Keratinocyte (primary cell): ENCODE results near the gene NEURL3. TPM values are rescaled to one million over a fixed set of nuclear protein-coding genes. Genes with fewer than 3 reads are reported as not detected.

Experiments used
- DNase-seq: peaks from one replicate; pipeline ENCODE4 v3.0.0-alpha.2; 2011; ENCODE audit warnings: low read depth, missing footprints, low spot score
- FAIRE-seq: peaks from 2 replicates; lab custom pipeline; 2011; peaks lifted over from hg19 to GRCh38; lab: Jason Lieb, UNC
- H2AFZ ChIP-seq: 2 replicates; pipeline ENCODE4 v1.6.0; 2012; ENCODE audit warnings: low read length, control low read depth, inconsistent platforms; ENCODE audit not compliant: control insufficient read depth
- H3K27ac ChIP-seq: 2 replicates; pipeline ENCODE4 v1.5.1; 2011; ENCODE audit warnings: low read length; ENCODE audit not compliant: control insufficient read depth, insufficient read depth
- H3K27me3 ChIP-seq: 3 replicates; pipeline ENCODE4 v1.6.0; 2011; ENCODE audit warnings: low read length; ENCODE audit not compliant: control insufficient read depth, insufficient read depth; ENCODE audit errors: extremely low read depth
- H3K36me3 ChIP-seq, 2 experiments: 2 replicates in 1 of 2; 3 replicates in 1 of 2; pipeline ENCODE4 v1.5.1; 2011; ENCODE audit warnings: low read length in 2 of 2, mild to moderate bottlenecking in 1 of 2; ENCODE audit not compliant: control insufficient read depth in 2 of 2, insufficient read depth in 2 of 2; ENCODE audit errors: extremely low read depth in 1 of 2
- H3K4me1 ChIP-seq: 3 replicates; pipeline ENCODE4 v1.5.1; 2011; ENCODE audit warnings: low read length; ENCODE audit not compliant: control insufficient read depth, insufficient read depth; ENCODE audit errors: extremely low read depth
- H3K4me2 ChIP-seq: 3 replicates; pipeline ENCODE4 v1.6.0; 2011; ENCODE audit warnings: low read depth, low read length; ENCODE audit not compliant: control insufficient read depth, insufficient read depth; ENCODE audit errors: extremely low read depth
- H3K4me3 ChIP-seq, 3 experiments: fragments of 200-600 bp in 1 of 3; sonication (generic) in 1 of 3; 2 replicates in 2 of 3; 3 replicates in 1 of 3; pipeline ENCODE4 v1.5.1; 2011 to 2016; ENCODE audit warnings: low read length in 3 of 3, mild to moderate bottlenecking in 3 of 3, control low read depth in 2 of 3, inconsistent platforms in 1 of 3, low read depth in 1 of 3, mixed read lengths in 1 of 3, mixed run types in 1 of 3, moderate library complexity in 1 of 3; ENCODE audit not compliant: control insufficient read depth in 2 of 3, insufficient read depth in 2 of 3; ENCODE audit errors: extremely low read depth in 1 of 3
- H3K79me2 ChIP-seq: 2 replicates; pipeline ENCODE4 v1.6.0; 2012; ENCODE audit warnings: low read length; ENCODE audit not compliant: control insufficient read depth, insufficient read depth
- H3K9ac ChIP-seq: 3 replicates; pipeline ENCODE4 v1.6.0; 2011; ENCODE audit warnings: low read length; ENCODE audit not compliant: control insufficient read depth, insufficient read depth; ENCODE audit errors: extremely low read depth
- H3K9me1 ChIP-seq: 3 replicates; pipeline ENCODE4 v1.6.0; 2011; ENCODE audit warnings: low read length; ENCODE audit not compliant: control insufficient read depth, insufficient read depth; ENCODE audit errors: extremely low read depth
- H3K9me3 ChIP-seq: 2 replicates; pipeline ENCODE4 v1.5.1; 2012; ENCODE audit warnings: low read depth, low read length; ENCODE audit not compliant: control insufficient read depth
- H4K20me1 ChIP-seq: 3 replicates; pipeline ENCODE4 v1.6.0; 2011; ENCODE audit warnings: low read length; ENCODE audit not compliant: control insufficient read depth, insufficient read depth; ENCODE audit errors: extremely low read depth
- EZH2 ChIP-seq: IDR thresholded peaks from one replicate; pipeline ENCODE4 v1.6.1; 2012; ENCODE audit warnings: inconsistent platforms, mild to moderate bottlenecking, low read length, moderate library complexity
- dilution Hi-C: fragments of 300-500 bp; cut with MboI; formaldehyde crosslinking; loops from one replicate; pipeline ENCODE4 v1.7.0; 2020; ENCODE audit warnings: low sequenced_read_pairs; ENCODE audit not compliant: extremely low pct_ligation_motif_present
- polyA plus RNA-seq, 5 experiments: library from polyadenylated mRNA; depleted of rRNA in 3 of 5; stranded (reverse) in 3 of 5; stranded (forward) in 1 of 5; unstranded in 1 of 5; fragments of >200 nt; gene quantifications; 1 replicate in 1 of 5; 2 replicates in 3 of 5; 3 replicates in 1 of 5; pipeline versions ENCODE4 v1.2.1 to v1.2.3, GENCODE V29; 2011 to 2012; ENCODE audit warnings: missing spikeins in 2 of 5, low read depth in 1 of 5, low replicate concordance in 1 of 5
- TF ChIP-seq, protein P1 (sequence below), 3 experiments: IDR thresholded peaks in 1 of 3; conservative IDR thresholded peaks in 1 of 3; optimal IDR thresholded peaks in 1 of 3; 2 replicates in 2 of 3; 3 replicates in 1 of 3; pipeline versions ENCODE3 to v1.5.1; 2011; ENCODE audit warnings: low read length in 3 of 3, mild to moderate bottlenecking in 3 of 3, moderate library complexity in 2 of 3, control low read depth in 1 of 3, inconsistent platforms in 1 of 3; ENCODE audit not compliant: insufficient read depth in 2 of 3; ENCODE audit errors: extremely low read depth in 1 of 3

Gene NEURL3
- polyA plus RNA-seq, 1 donor (not counting 4 experiments of a cell fraction or from before 2014, with no cell fraction given), result not detected

DNA sequence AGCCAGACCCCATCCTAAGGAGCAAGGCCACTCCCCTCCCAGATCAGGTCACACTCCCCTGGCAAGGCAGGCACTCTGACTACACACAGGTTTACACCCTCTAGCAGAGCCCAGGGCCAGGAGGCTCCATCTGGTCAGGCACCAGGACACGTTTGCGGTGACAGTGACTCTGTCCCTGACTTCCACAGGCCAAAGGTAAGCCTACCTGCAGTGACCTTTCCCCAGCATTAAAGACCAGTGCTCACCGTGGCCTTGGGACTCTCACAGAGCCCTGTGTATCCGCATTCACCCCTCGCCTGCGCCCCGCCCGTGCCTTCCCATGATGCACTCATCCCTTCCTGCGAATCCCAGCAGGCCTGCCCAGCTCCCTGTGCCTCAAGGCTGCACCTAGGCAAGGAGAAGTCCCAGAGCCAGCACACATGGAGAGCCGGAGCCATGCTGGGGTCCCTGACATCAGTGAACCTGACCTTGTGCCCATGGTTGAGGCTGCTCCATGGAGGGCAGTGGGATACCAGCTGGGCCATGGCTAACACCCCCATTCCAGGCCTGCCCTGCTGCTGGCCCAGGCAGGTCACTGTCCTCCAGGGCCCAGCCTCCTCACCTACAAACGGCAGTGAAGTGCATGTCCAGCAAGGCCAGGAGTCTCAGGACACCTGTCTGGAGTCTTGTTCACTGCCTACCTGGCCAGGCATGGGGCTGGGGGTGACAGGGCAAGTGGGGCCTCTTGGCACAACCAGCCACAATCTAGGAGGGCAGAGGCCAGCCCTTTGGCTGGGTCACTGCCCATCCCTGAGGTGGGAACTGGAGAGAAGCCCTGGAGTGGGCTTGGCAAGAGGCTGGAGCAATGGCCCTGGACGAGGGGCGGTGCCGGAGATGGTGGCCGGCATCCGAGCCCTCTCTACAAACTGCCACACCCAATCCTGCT, 3.0 kb downstream of the NEURL3 start:
- H3K4me2 ChIP-seq, result no peak overlapping the region
- H4K20me1 ChIP-seq, result no peaks in the 10 kb centered on the region
- no peak for TF ChIP-seq EZH2
- TF ChIP-seq, protein P1, sequence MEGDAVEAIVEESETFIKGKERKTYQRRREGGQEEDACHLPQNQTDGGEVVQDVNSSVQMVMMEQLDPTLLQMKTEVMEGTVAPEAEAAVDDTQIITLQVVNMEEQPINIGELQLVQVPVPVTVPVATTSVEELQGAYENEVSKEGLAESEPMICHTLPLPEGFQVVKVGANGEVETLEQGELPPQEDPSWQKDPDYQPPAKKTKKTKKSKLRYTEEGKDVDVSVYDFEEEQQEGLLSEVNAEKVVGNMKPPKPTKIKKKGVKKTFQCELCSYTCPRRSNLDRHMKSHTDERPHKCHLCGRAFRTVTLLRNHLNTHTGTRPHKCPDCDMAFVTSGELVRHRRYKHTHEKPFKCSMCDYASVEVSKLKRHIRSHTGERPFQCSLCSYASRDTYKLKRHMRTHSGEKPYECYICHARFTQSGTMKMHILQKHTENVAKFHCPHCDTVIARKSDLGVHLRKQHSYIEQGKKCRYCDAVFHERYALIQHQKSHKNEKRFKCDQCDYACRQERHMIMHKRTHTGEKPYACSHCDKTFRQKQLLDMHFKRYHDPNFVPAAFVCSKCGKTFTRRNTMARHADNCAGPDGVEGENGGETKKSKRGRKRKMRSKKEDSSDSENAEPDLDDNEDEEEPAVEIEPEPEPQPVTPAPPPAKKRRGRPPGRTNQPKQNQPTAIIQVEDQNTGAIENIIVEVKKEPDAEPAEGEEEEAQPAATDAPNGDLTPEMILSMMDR (optimal IDR thresholded peaks at IDR 0.05 in 1 of 3, IDR thresholded peaks at IDR 0.05 in 1 of 3, conservative IDR thresholded peaks at IDR 0.05 in 1 of 3; ENCODE audit: extremely low read depth in 1 of 3, insufficient read depth in 2 of 3, low read length in 3 of 3), result no peak
- no peaks in the 10 kb centered on the region for H3K9me3 ChIP-seq
- peaks cover 19% of the 10 kb centered on the region for H3K27me3 ChIP-seq
- H2AFZ ChIP-seq, result peak overlapping the region; percentile 68
- H3K36me3 ChIP-seq, result no peaks in the 10 kb centered on the region
- H3K27ac ChIP-seq, result no peak overlapping the region
- H3K4me3 ChIP-seq, result no peak overlapping the region
- no peak for FAIRE-seq
- H3K4me1 ChIP-seq, result peaks cover 14% of the 10 kb centered on the region
- dilution Hi-C loops, result no loop called here
- H3K9ac ChIP-seq, result no peak overlapping the region
- H3K79me2 ChIP-seq, result no peaks in the 10 kb centered on the region
- H3K9me1 ChIP-seq, result no peaks in the 10 kb centered on the region
- no peak for DNase-seq

DNA sequence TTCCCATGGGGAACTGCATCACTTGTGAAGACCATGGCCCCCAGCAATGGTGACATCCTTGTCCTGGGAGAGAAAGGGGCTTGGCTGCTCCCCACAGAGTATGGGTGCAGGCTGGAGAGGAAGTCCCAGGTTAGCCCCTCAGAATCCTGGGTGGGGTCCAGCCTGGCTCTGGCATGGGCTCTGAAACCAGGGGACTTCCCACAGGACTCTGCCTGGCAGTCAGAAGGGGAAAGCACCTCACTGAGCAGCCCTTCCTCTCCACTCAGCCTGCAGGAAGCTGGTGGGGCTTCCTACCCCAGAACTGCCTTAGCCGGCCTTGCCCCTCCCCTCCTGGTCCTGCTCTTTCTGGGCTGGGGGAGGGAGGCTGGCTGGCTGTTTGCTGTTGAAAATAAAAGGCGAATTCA, 3.7 kb downstream of the NEURL3 start:
- DNase-seq (no peak), FAIRE-seq (no peak)
- no peaks in the 10 kb centered on the region for H3K36me3 ChIP-seq
- H3K4me3 ChIP-seq, result no peak overlapping the region
- peaks cover 14% of the 10 kb centered on the region for H3K4me1 ChIP-seq
- H4K20me1 ChIP-seq, result no peaks in the 10 kb centered on the region
- dilution Hi-C loops, result no loop called here
- H3K9ac ChIP-seq, result no peak overlapping the region
- H3K4me2 ChIP-seq, result no peak overlapping the region
- peak overlapping the region; percentile 68 for H2AFZ ChIP-seq
- peaks cover 24% of the 10 kb centered on the region for H3K27me3 ChIP-seq
- no peaks in the 10 kb centered on the region for H3K9me1 ChIP-seq
- H3K27ac ChIP-seq, result no peak overlapping the region
- TF ChIP-seq EZH2, result no peak
- TF ChIP-seq, protein P1 (optimal IDR thresholded peaks at IDR 0.05 in 1 of 3, IDR thresholded peaks at IDR 0.05 in 1 of 3, conservative IDR thresholded peaks at IDR 0.05 in 1 of 3; ENCODE audit: extremely low read depth in 1 of 3, insufficient read depth in 2 of 3, low read length in 3 of 3), result no peak
- H3K79me2 ChIP-seq, result no peaks in the 10 kb centered on the region
- H3K9me3 ChIP-seq, result no peaks in the 10 kb centered on the region
